Left ventricle myocardium inferior (tissue), 1 donor: ENCODE measurements around the gene FAM13B. TPM values are rescaled to one million over a fixed set of nuclear protein-coding genes. Genes with fewer than 3 reads are reported as not detected.

Experiments used
- DNase-seq: peaks from one replicate; pipeline ENCODE4 v3.0.0-alpha.2; 2020
- H3K27ac ChIP-seq: fragments of 200-600 bp; replicated peaks from 2 replicates; pipeline ENCODE4 v1.8.0; 2021
- H3K27me3 ChIP-seq: fragments of 200-600 bp; 2 replicates; pipeline ENCODE4 v1.8.0; 2021; ENCODE audit warnings: low read depth
- H3K36me3 ChIP-seq: fragments of 200-600 bp; 2 replicates; pipeline ENCODE4 v1.8.0; 2021
- H3K4me1 ChIP-seq: fragments of 200-600 bp; 2 replicates; pipeline ENCODE4 v1.8.0; 2021
- H3K4me3 ChIP-seq: fragments of 200-600 bp; 2 replicates; pipeline ENCODE4 v1.8.0; 2021; ENCODE audit warnings: mild to moderate bottlenecking, moderate library complexity
- H3K9me3 ChIP-seq: fragments of 200-600 bp; replicated peaks from 2 replicates; pipeline ENCODE4 v1.8.0; 2021
- CTCF ChIP-seq: fragments of 200-600 bp; IDR thresholded peaks from 2 replicates; pipeline ENCODE4 v1.8.0; 2021; ENCODE audit warnings: antibody characterized with exemption, mild to moderate bottlenecking, borderline replicate concordance
- intact Hi-C: fragments of 100-400 bp; cut with micrococcal nuclease; formaldehyde crosslinking; loops from one replicate; pipeline ENCODE4 v1.11.0; 2022
- total RNA-seq: library from RNA; stranded (reverse); fragmentation: NEBNext Ultra II Directional; extraction: Animal tissue kit (Norgen Biotek cat#: 25700); gene quantifications from one replicate; pipeline ENCODE4 v1.2.1, GENCODE V29; 2021
- donor health status: DM: no; HTN: yes; CAD: no; lungs with severe emphysema.

The FAM13B gene
- total RNA-seq, 1 donor from 2014 or later: 22.1 TPM

- H3K4me1 ChIP-seq: peaks cover 4% of the 10 kb centered on the region
- H3K27ac ChIP-seq: no peak overlapping the region
- intact Hi-C loops: no loop called here
- DNase-seq: no peak
- no peak overlapping the region for H3K4me3 ChIP-seq
- H3K36me3 ChIP-seq: no peaks in the 10 kb centered on the region
- H3K27me3 ChIP-seq: no peaks in the 10 kb centered on the region
- no peaks in the 10 kb centered on the region for H3K9me3 ChIP-seq
- TF ChIP-seq CTCF: no peak
These were observed 130.3 kb downstream of the FAM13B start for GRCh38 chr5:137902408-137903133.

GRCh38 chr5:137901011-137901817 lies 131.7 kb downstream of the FAM13B start:
- peaks cover 4% of the 10 kb centered on the region for H3K4me1 ChIP-seq
- no peaks in the 10 kb centered on the region for H3K36me3 ChIP-seq
- H3K4me3 ChIP-seq: peak overlapping the region; percentile 1
- TF ChIP-seq CTCF: no peak
- H3K27me3 ChIP-seq: no peaks in the 10 kb centered on the region
- DNase-seq: no peak
- intact Hi-C loops: no loop called here
- no peaks in the 10 kb centered on the region for H3K9me3 ChIP-seq
- no peak overlapping the region for H3K27ac ChIP-seq

- Histone ChIP-seq H3K4me3 (no peak overlapping the region), H3K9me3 (no peaks in the 10 kb centered on the region), H3K27ac (no peak overlapping the region), H3K4me1 (peaks cover 4% of the 10 kb centered on the region), H3K36me3 (no peaks in the 10 kb centered on the region), H3K27me3 (no peaks in the 10 kb centered on the region)
- DNase-seq: no peak
- TF ChIP-seq CTCF: no peak
- intact Hi-C loops: no loop called here
These were observed 133.4 kb downstream of the FAM13B start for GRCh38 chr5:137899493-137899892.

GRCh38 chr5:137896560-137896959 lies 136.3 kb downstream of the FAM13B start:
- no peak for TF ChIP-seq CTCF
- no peak for DNase-seq
- Histone ChIP-seq H3K27ac (no peak overlapping the region), H3K4me1 (peaks cover 13% of the 10 kb centered on the region), H3K27me3 (no peaks in the 10 kb centered on the region), H3K36me3 (no peaks in the 10 kb centered on the region), H3K4me3 (no peak overlapping the region), H3K9me3 (no peaks in the 10 kb centered on the region)
- intact Hi-C loops: no loop called here

- TF ChIP-seq CTCF: no peak
- peaks cover 14% of the 10 kb centered on the region for H3K4me1 ChIP-seq
- intact Hi-C loops: no loop called here
- no peaks in the 10 kb centered on the region for H3K27me3 ChIP-seq
- no peak overlapping the region for H3K27ac ChIP-seq
- H3K4me3 ChIP-seq: no peak overlapping the region
- no peaks in the 10 kb centered on the region for H3K36me3 ChIP-seq
- no peak for DNase-seq
- H3K9me3 ChIP-seq: no peaks in the 10 kb centered on the region
These were observed 138.3 kb downstream of the FAM13B start for GRCh38 chr5:137894586-137894985.
